ENCODE results near the gene IFT20. TPM values are rescaled to one million over a fixed set of nuclear protein-coding genes. Genes with fewer than 3 reads are reported as not detected.
A peak's percentile ranks its signal among the peaks of the same experiment; 100 is the strongest.

The IFT20 gene
- total and polyA plus RNA-seq, 9 of the 15 experiments (the other 6 are each of a cell fraction or from before 2014, with no cell fraction given) = 11.2 to 38.6 (median 20.1) TPM

DNA sequence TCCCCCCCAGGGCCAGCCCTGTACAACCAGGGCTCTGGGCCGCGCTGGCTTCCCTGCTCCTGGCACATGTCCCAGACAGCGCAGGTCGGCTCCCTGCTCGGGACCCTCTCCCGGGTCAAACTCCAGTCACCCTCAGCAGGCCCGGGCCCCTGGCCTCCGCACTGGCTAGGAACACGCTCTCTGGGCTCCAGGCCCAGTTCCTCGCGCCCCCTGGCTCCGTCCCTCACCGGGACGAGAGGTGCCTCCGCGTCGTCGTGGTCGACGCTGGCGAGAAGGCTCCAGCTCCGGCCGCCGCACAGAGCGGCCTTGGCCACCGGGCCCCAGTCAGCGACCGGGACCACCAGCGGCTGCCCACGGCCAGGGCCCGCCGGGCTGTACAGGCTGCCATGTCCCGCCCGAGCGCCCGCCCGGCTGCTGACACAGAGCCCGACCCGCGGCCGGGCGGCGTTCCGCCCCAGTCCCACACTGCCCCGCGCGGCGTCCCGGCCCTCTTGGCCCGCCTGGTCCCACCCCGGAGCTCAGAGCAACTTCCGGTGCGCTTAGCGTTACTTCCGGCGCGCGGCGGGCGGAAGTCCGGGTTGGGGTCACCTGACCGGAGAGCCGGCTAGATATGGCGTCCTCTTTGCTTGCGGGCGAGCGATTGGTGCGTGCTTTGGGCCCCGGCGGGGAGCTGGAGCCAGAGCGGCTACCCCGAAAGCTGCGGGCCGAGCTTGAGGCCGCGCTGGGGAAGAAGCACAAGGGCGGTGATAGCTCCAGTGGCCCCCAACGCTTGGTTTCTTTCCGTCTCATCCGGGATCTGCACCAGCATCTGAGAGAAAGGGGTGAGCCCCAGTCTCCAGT lies 22.0 kb upstream of the IFT20 start, which contains the start of gene POLDIP2 (continued):
- TF ChIP-seq, protein P1, sequence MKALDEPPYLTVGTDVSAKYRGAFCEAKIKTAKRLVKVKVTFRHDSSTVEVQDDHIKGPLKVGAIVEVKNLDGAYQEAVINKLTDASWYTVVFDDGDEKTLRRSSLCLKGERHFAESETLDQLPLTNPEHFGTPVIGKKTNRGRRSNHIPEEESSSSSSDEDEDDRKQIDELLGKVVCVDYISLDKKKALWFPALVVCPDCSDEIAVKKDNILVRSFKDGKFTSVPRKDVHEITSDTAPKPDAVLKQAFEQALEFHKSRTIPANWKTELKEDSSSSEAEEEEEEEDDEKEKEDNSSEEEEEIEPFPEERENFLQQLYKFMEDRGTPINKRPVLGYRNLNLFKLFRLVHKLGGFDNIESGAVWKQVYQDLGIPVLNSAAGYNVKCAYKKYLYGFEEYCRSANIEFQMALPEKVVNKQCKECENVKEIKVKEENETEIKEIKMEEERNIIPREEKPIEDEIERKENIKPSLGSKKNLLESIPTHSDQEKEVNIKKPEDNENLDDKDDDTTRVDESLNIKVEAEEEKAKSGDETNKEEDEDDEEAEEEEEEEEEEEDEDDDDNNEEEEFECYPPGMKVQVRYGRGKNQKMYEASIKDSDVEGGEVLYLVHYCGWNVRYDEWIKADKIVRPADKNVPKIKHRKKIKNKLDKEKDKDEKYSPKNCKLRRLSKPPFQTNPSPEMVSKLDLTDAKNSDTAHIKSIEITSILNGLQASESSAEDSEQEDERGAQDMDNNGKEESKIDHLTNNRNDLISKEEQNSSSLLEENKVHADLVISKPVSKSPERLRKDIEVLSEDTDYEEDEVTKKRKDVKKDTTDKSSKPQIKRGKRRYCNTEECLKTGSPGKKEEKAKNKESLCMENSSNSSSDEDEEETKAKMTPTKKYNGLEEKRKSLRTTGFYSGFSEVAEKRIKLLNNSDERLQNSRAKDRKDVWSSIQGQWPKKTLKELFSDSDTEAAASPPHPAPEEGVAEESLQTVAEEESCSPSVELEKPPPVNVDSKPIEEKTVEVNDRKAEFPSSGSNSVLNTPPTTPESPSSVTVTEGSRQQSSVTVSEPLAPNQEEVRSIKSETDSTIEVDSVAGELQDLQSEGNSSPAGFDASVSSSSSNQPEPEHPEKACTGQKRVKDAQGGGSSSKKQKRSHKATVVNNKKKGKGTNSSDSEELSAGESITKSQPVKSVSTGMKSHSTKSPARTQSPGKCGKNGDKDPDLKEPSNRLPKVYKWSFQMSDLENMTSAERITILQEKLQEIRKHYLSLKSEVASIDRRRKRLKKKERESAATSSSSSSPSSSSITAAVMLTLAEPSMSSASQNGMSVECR (CRISPR knock-in tag; IDR thresholded peaks at IDR 0.05) = peak; percentile 34; the same call in 1 of the 2 replicates
- TF ChIP-seq, protein P2, sequence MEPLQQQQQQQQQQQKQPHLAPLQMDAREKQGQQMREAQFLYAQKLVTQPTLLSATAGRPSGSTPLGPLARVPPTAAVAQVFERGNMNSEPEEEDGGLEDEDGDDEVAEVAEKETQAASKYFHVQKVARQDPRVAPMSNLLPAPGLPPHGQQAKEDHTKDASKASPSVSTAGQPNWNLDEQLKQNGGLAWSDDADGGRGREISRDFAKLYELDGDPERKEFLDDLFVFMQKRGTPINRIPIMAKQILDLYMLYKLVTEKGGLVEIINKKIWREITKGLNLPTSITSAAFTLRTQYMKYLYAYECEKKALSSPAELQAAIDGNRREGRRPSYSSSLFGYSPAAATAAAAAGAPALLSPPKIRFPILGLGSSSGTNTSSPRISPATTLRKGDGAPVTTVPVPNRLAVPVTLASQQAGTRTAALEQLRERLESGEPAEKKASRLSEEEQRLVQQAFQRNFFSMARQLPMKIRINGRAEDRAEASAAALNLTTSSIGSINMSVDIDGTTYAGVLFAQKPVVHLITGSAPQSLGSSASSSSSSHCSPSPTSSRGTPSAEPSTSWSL (CRISPR knock-in tag; IDR thresholded peaks at IDR 0.05; ENCODE audit: borderline replicate concordance) = no peak
- TF ChIP-seq CTCF (IDR thresholded peaks at IDR 0.05 in 2 of 3, conservative IDR thresholded peaks at IDR 0.05 in 1 of 3; ENCODE audit: insufficient read depth in 2 of 3, low read depth in 1 of 3, low read length in 3 of 3) (no peak), U2AF2 (optimal IDR thresholded peaks at IDR 0.05; ENCODE audit: low read depth, low read length) (no peak), RBM15 (IDR thresholded peaks at IDR 0.05; ENCODE audit: insufficient read depth, low read length) (no peak), REST (IDR thresholded peaks at IDR 0.05; ENCODE audit: borderline replicate concordance) (peak; percentile 66), REST (CRISPR knock-in tag; IDR thresholded peaks at IDR 0.05; ENCODE audit: low read depth) (peak; percentile 20), NCOR1 (IDR thresholded peaks at IDR 0.05) (0 out of 2 replicates have a peak, but pooled peaks have one; percentile 6)

Data from K562 (cell line).